Muscle layer of duodenum (tissue), 2 donors: ENCODE measurements around the gene BTBD18.

Experiments used
- H3K27ac ChIP-seq: one replicate; pipeline ENCODE4 v1.7.0; 2013; ENCODE audit warnings: mild to moderate bottlenecking, low read length
- H3K27me3 ChIP-seq: one replicate; pipeline ENCODE4 v1.7.0; 2013; ENCODE audit warnings: low read depth, mild to moderate bottlenecking, control low read depth, low read length
- H3K36me3 ChIP-seq, 2 donors: one replicate each; pipeline ENCODE4 v1.7.0; 2013; ENCODE audit warnings: low read length in 2 of 2, control low read depth in 1 of 2, mild to moderate bottlenecking in 1 of 2; ENCODE audit not compliant: insufficient read depth in 2 of 2, control insufficient read depth in 1 of 2
- H3K4me1 ChIP-seq, 2 donors: one replicate each; pipeline ENCODE4 v1.7.0; 2013; ENCODE audit warnings: low read length in 2 of 2, mild to moderate bottlenecking in 2 of 2, control low read depth in 1 of 2, moderate library complexity in 1 of 2; ENCODE audit not compliant: insufficient read depth in 2 of 2, control insufficient read depth in 1 of 2
- H3K4me3 ChIP-seq, 2 donors: one replicate each; pipeline ENCODE4 v1.7.0; 2013; ENCODE audit warnings: low read length in 2 of 2, low read depth in 1 of 2, mild to moderate bottlenecking in 1 of 2
- H3K9me3 ChIP-seq, 2 donors: one replicate each; pipeline ENCODE4 v1.7.0; 2013; ENCODE audit warnings: low read length in 2 of 2, control low read depth in 1 of 2, mild to moderate bottlenecking in 1 of 2; ENCODE audit not compliant: control insufficient read depth in 1 of 2
- donor health status: healthy.

BTBD18 gene

GRCh38 chr11:57751176-57751575, 443 bp downstream of the BTBD18 start:
- H3K36me3 ChIP-seq, result peaks cover 0 to 5% of the 10 kb centered on the region in 2 donors
- H3K9me3 ChIP-seq, result no peaks in the 10 kb centered on the region
- H3K27ac ChIP-seq, result no peak overlapping the region
- no peaks in the 10 kb centered on the region for H3K27me3 ChIP-seq
- H3K4me1 ChIP-seq, result no peaks in the 10 kb centered on the region
- H3K4me3 ChIP-seq, result no peak overlapping the region

GRCh38 chr11:57746920-57747319, 4.7 kb downstream of the BTBD18 start:
- H3K27me3 ChIP-seq, result no peaks in the 10 kb centered on the region
- no peak overlapping the region for H3K27ac ChIP-seq
- no peak overlapping the region for H3K4me3 ChIP-seq
- H3K4me1 ChIP-seq, result peaks cover 10 to 17% of the 10 kb centered on the region in 2 donors
- H3K36me3 ChIP-seq, result peaks cover 19 to 20% of the 10 kb centered on the region in 2 donors
- H3K9me3 ChIP-seq, result no peaks in the 10 kb centered on the region

- Histone ChIP-seq H3K27me3 (no peaks in the 10 kb centered on the region), H3K9me3 (no peaks in the 10 kb centered on the region), H3K36me3 (peaks cover 19 to 20% of the 10 kb centered on the region in 2 donors), H3K27ac (no peak overlapping the region), H3K4me1 (peaks cover 10 to 17% of the 10 kb centered on the region in 2 donors), H3K4me3 (no peak overlapping the region)
Measured at GRCh38 chr11:57745206-57745605, 6.4 kb downstream of the BTBD18 start.

GRCh38 chr11:57744357-57744756, 7.3 kb downstream of the BTBD18 start:
- Histone ChIP-seq H3K27me3 (no peaks in the 10 kb centered on the region), H3K9me3 (no peaks in the 10 kb centered on the region), H3K36me3 (peaks cover 20 to 23% of the 10 kb centered on the region in 2 donors), H3K4me3 (no peak overlapping the region), H3K27ac (no peak overlapping the region), H3K4me1 (peaks cover 10 to 17% of the 10 kb centered on the region in 2 donors)

GRCh38 chr11:57742087-57742452, 9.5 kb downstream of the BTBD18 start:
- Histone ChIP-seq H3K27me3 (no peaks in the 10 kb centered on the region), H3K9me3 (no peaks in the 10 kb centered on the region), H3K4me1 (peaks cover 10 to 17% of the 10 kb centered on the region in 2 donors), H3K4me3 (peak overlapping the region; percentile 82 to 97), H3K27ac (peak overlapping the region; percentile 94), H3K36me3 (peaks cover 29 to 45% of the 10 kb centered on the region in 2 donors)

GRCh38 chr11:57741132-57742086, 10.2 kb downstream of the BTBD18 start, which contains the start of gene SELENOH:
SELENOH (plus strand) TSS chr11:57741491; CDS start chr11:57741596, 105 bp downstream.
- H3K27me3 ChIP-seq, result no peaks in the 10 kb centered on the region
- H3K27ac ChIP-seq, result peak within 1 kb of the TSS; percentile 94
- peaks cover 10 to 17% of the 10 kb centered on the region in 2 donors for H3K4me1 ChIP-seq
- no peaks in the 10 kb centered on the region for H3K9me3 ChIP-seq
- peak within 1 kb of the TSS; percentile 82 to 97 for H3K4me3 ChIP-seq
- H3K36me3 ChIP-seq, result peaks cover 27 to 46% of the 10 kb centered on the region in 2 donors

- Histone ChIP-seq H3K27me3 (no peaks in the 10 kb centered on the region), H3K36me3 (peaks cover 11 to 26% of the 10 kb centered on the region in 2 donors)
Measured at GRCh38 chr11:57735619-57736298, 15.9 kb downstream of the BTBD18 start.

GRCh38 chr11:57732661-57733060, 19.0 kb downstream of the BTBD18 start:
- H3K4me1 ChIP-seq, result peaks cover 0 to 2% of the 10 kb centered on the region in 2 donors
- H3K36me3 ChIP-seq, result peaks cover 4 to 7% of the 10 kb centered on the region in 2 donors
- no peaks in the 10 kb centered on the region for H3K9me3 ChIP-seq
- H3K4me3 ChIP-seq, result no peak overlapping the region
- no peak overlapping the region for H3K27ac ChIP-seq
- no peaks in the 10 kb centered on the region for H3K27me3 ChIP-seq

More at GRCh38 chr11:57735619-57736298, 15.9 kb downstream of the BTBD18 start:
- Histone ChIP-seq H3K4me1 (peaks cover 0 to 2% of the 10 kb centered on the region in 2 donors), H3K4me3 (no peak overlapping the region), H3K9me3 (no peaks in the 10 kb centered on the region), H3K27ac (no peak overlapping the region)

GRCh38 chr11:57729479-57729878, 22.1 kb downstream of the BTBD18 start:
- H3K4me1 ChIP-seq, result peaks cover 0 to 2% of the 10 kb centered on the region in 2 donors
- no peaks in the 10 kb centered on the region for H3K27me3 ChIP-seq
- no peaks in the 10 kb centered on the region for H3K36me3 ChIP-seq
- no peaks in the 10 kb centered on the region for H3K9me3 ChIP-seq
- H3K4me3 ChIP-seq, result no peak overlapping the region
- H3K27ac ChIP-seq, result no peak overlapping the region

- no peaks in the 10 kb centered on the region for H3K36me3 ChIP-seq
- no peaks in the 10 kb centered on the region for H3K9me3 ChIP-seq
- no peak overlapping the region for H3K27ac ChIP-seq
- no peaks in the 10 kb centered on the region for H3K27me3 ChIP-seq
- no peak overlapping the region for H3K4me3 ChIP-seq
- peaks cover 0 to 2% of the 10 kb centered on the region in 2 donors for H3K4me1 ChIP-seq
Measured at GRCh38 chr11:57728829-57729228, 22.8 kb downstream of the BTBD18 start.

- no peaks in the 10 kb centered on the region for H3K36me3 ChIP-seq
- no peaks in the 10 kb centered on the region for H3K9me3 ChIP-seq
- no peaks in the 10 kb centered on the region for H3K27me3 ChIP-seq
- no peak overlapping the region for H3K27ac ChIP-seq
- no peak overlapping the region for H3K4me3 ChIP-seq
- peaks cover 0 to 2% of the 10 kb centered on the region in 2 donors for H3K4me1 ChIP-seq
Measured at GRCh38 chr11:57727185-57727584, 24.4 kb downstream of the BTBD18 start.
